GM23338 (cell line): ENCODE results near the gene TBC1D21. TPM values are rescaled to one million over a fixed set of nuclear protein-coding genes. Genes with fewer than 3 reads are reported as not detected.

Experiments used
- ATAC-seq: fragments of 200-7000 bp; cut with Tn5 transposase; 3 replicates; pipeline ENCODE4 v1.9.1; 2020
- DNase-seq: peaks from one replicate; pipeline ENCODE4 v3.0.0-alpha.2; 2015; ENCODE audit warnings: low spot score
- H2AFZ ChIP-seq: fragments of 200-600 bp; sonication (generic); 2 replicates; pipeline ENCODE4 v1.8.0; 2016; ENCODE audit warnings: antibody characterized with exemption, mild to moderate bottlenecking, moderate library complexity
- H3F3A ChIP-seq: fragments of 200-600 bp; sonication (generic); replicated peaks from 2 replicates; pipeline ENCODE4 v1.8.0; 2017; ENCODE audit warnings: antibody characterized with exemption, mixed run types, low read depth
- H3K27ac ChIP-seq: fragments of 200-600 bp; sonication (generic); 2 replicates; pipeline ENCODE4 v1.6.1; 2016; ENCODE audit warnings: low read depth
- H3K27me3 ChIP-seq: fragments of 200-600 bp; sonication (generic); 2 replicates; pipeline ENCODE4 v1.8.0; 2016; ENCODE audit warnings: mild to moderate bottlenecking, mixed run types, moderate library complexity; ENCODE audit not compliant: insufficient read depth
- H3K36me3 ChIP-seq: fragments of 200-600 bp; sonication (generic); 2 replicates; pipeline ENCODE4 v1.8.0; 2016; ENCODE audit warnings: mild to moderate bottlenecking; ENCODE audit not compliant: insufficient read depth
- H3K4me1 ChIP-seq: fragments of 200-600 bp; sonication (generic); 2 replicates; pipeline ENCODE4 v1.8.0; 2016; ENCODE audit warnings: mild to moderate bottlenecking, moderate library complexity; ENCODE audit not compliant: insufficient read depth
- H3K4me2 ChIP-seq: fragments of 200-600 bp; sonication (generic); 2 replicates; pipeline ENCODE4 v1.7.1; 2017; ENCODE audit warnings: mixed run types
- H3K4me3 ChIP-seq: fragments of 200-600 bp; sonication (generic); 2 replicates; pipeline ENCODE4 v1.6.1; 2016; ENCODE audit warnings: mixed run types
- H3K79me2 ChIP-seq: fragments of 200-600 bp; sonication (generic); replicated peaks from 2 replicates; pipeline ENCODE4 v1.8.0; 2017; ENCODE audit warnings: mild to moderate bottlenecking; ENCODE audit not compliant: insufficient read depth
- H3K9me2 ChIP-seq: fragments of 200-600 bp; sonication (generic); 2 replicates; pipeline ENCODE4 v1.8.0; 2017; ENCODE audit not compliant: insufficient read depth
- H4K20me1 ChIP-seq: fragments of 200-600 bp; sonication (generic); replicated peaks from 2 replicates; pipeline ENCODE4 v1.8.0; 2017; ENCODE audit warnings: mild to moderate bottlenecking; ENCODE audit not compliant: insufficient read depth
- H3K27ac Mint-ChIP-seq: 2 replicates; pipeline ENCODE4 v1.8.0; 2020; ENCODE audit warnings: inconsistent platforms, mild to moderate bottlenecking, moderate library complexity, mixed read lengths
- H3K27me3 Mint-ChIP-seq: 3 replicates; pipeline ENCODE4 v1.8.0; 2022; ENCODE audit warnings: low read depth, mild to moderate bottlenecking, moderate library complexity, mixed read lengths, inconsistent platforms; ENCODE audit not compliant: insufficient read depth, poor library complexity
- H3K36me3 Mint-ChIP-seq: 3 replicates; pipeline ENCODE4 v1.8.0; 2021; ENCODE audit warnings: low read depth, mild to moderate bottlenecking, inconsistent platforms, moderate library complexity, mixed read lengths
- H3K4me1 Mint-ChIP-seq: 3 replicates; pipeline ENCODE4 v1.8.0; 2020; ENCODE audit warnings: mild to moderate bottlenecking, inconsistent platforms, mixed read lengths
- H3K4me3 Mint-ChIP-seq: 3 replicates; pipeline ENCODE4 v1.8.0; 2021; ENCODE audit warnings: moderate library complexity, mild to moderate bottlenecking, inconsistent platforms, mixed read lengths
- H3K9me3 Mint-ChIP-seq: 3 replicates; pipeline ENCODE4 v1.8.0; 2020; ENCODE audit warnings: moderate library complexity, mild to moderate bottlenecking, inconsistent platforms, mixed read lengths
- CREB1 ChIP-seq: fragments of 250-450 bp; sonication (Bioruptor Pico); IDR thresholded peaks from 2 replicates; pipeline ENCODE4 v1.5.0; 2020; ENCODE audit warnings: low read depth, mild to moderate bottlenecking, moderate library complexity
- CTCF ChIP-seq, 2 experiments: fragments of 200-600 bp in 1 of 2; sonication (generic) in 1 of 2; conservative IDR thresholded peaks; 2 replicates each; pipeline versions ENCODE4 v1.5.1 to v1.6.1; 2016 to 2017; ENCODE audit warnings: antibody characterized with exemption in 2 of 2, low read depth in 2 of 2, mild to moderate bottlenecking in 2 of 2, moderate library complexity in 1 of 2
- ETS1 ChIP-seq: IDR thresholded peaks from 2 replicates; pipeline ENCODE4 v1.6.1; 2016; ENCODE audit warnings: antibody characterized with exemption
- EZH2phosphoT487 ChIP-seq: fragments of 200-600 bp; sonication (generic); IDR thresholded peaks from one replicate; pipeline ENCODE4 v1.8.1; 2018; ENCODE audit warnings: antibody characterized with exemption; ENCODE audit not compliant: unreplicated experiment
- JUNB ChIP-seq: IDR thresholded peaks from one replicate; pipeline ENCODE4 v1.6.1; 2016; ENCODE audit warnings: antibody characterized with exemption; ENCODE audit not compliant: unreplicated experiment
- NANOG ChIP-seq: IDR thresholded peaks from 2 replicates; pipeline ENCODE4 v1.6.1; 2016; ENCODE audit warnings: antibody characterized with exemption, borderline replicate concordance
- POLR2AphosphoS5 ChIP-seq: IDR thresholded peaks from 2 replicates; pipeline ENCODE4 v1.6.1; 2016; ENCODE audit warnings: antibody characterized with exemption, low read depth
- STAT1 ChIP-seq: IDR thresholded peaks from one replicate; pipeline ENCODE4 v1.6.1; 2016; ENCODE audit warnings: antibody characterized with exemption; ENCODE audit not compliant: unreplicated experiment
- ZNF114 ChIP-seq: fragments of 250-450 bp; sonication (Bioruptor Pico); IDR thresholded peaks from 2 replicates; pipeline ENCODE4 v1.5.0; 2020; ENCODE audit warnings: mild to moderate bottlenecking, moderate library complexity
- ZNF331 ChIP-seq: fragments of 250-450 bp; sonication (Bioruptor Pico); IDR thresholded peaks from 2 replicates; pipeline ENCODE4 v1.5.0; 2020; ENCODE audit warnings: low read depth, mild to moderate bottlenecking, moderate library complexity
- polyA plus RNA-seq: library from polyadenylated mRNA; unstranded; fragments of >200 nt; fragmentation: Nextera tagmentation; extraction: Ambion mirVana; gene quantifications from 2 replicates; pipeline ENCODE4 v1.2.1, GENCODE V29; 2016
- total RNA-seq: library from RNA; depleted of rRNA; stranded (reverse); fragments of >200 nt; shearing (Covaris generic); gene quantifications from 2 replicates; pipeline ENCODE4 v1.2.3, GENCODE V29; 2014
- TF ChIP-seq, protein P1 (sequence below): fragments of 250-450 bp; sonication (Bioruptor Pico); IDR thresholded peaks from 2 replicates; pipeline ENCODE4 v1.5.0; 2020; ENCODE audit warnings: mild to moderate bottlenecking, moderate library complexity

Gene TBC1D21
- total and polyA plus RNA-seq, 2 experiments from 2014 or later = not detected

- peaks cover 49% of the 10 kb centered on the region for H3K4me1 ChIP-seq
- Mint-ChIP-seq H3K27me3 (peaks cover 25% of the 10 kb centered on the region), H3K4me3 (peak within 1 kb of the TSS; percentile 66), H3K4me1 (peaks cover 54% of the 10 kb centered on the region), H3K36me3 (no peaks in the 10 kb centered on the region; the same call in 1 of the 3 replicates), H3K9me3 (no peaks in the 10 kb centered on the region), H3K27ac (no peak within 1 kb of the TSS)
- peak within 1 kb of the TSS; percentile 83 for H2AFZ ChIP-seq
- H3K9me2 ChIP-seq = no peaks in the 10 kb centered on the region
- H3K4me2 ChIP-seq = peak within 1 kb of the TSS; percentile 95
- ATAC-seq (peak; percentile 53), DNase-seq (peak; percentile 87)
- TF ChIP-seq POLR2AphosphoS5 = peak; percentile 81
- no peak for TF ChIP-seq ZNF331 (CRISPR knock-in tag)
- H3K27me3 ChIP-seq = peaks cover 15% of the 10 kb centered on the region; the same call in 1 of the 2 replicates
- H3F3A ChIP-seq = no peaks in the 10 kb centered on the region
- no peaks in the 10 kb centered on the region for H4K20me1 ChIP-seq
- no peaks in the 10 kb centered on the region for H3K36me3 ChIP-seq
- no peak within 1 kb of the TSS for H3K27ac ChIP-seq
- H3K4me3 ChIP-seq = peak within 1 kb of the TSS; percentile 75
- H3K79me2 ChIP-seq = no peaks in the 10 kb centered on the region
Measured at GRCh38 chr15:73926219-73927002, 53.0 kb downstream of the TBC1D21 start, which contains the start of gene LOXL1. Gene LOXL1, plus strand, starts transcription at chr15:73926462. Its CDS starts 322 bp downstream, at chr15:73926784.

DNA sequence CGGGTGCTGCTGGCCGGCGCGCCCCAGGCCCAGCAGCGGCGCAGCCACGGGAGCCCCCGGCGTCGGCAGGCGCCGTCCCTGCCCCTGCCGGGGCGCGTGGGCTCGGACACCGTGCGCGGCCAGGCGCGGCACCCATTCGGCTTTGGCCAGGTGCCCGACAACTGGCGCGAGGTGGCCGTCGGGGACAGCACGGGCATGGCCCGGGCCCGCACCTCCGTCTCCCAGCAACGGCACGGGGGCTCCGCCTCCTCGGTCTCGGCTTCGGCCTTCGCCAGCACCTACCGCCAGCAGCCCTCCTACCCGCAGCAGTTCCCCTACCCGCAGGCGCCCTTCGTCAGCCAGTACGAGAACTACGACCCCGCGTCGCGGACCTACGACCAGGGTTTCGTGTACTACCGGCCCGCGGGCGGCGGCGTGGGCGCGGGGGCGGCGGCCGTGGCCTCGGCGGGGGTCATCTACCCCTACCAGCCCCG, 53.7 kb downstream of the TBC1D21 start:
- H3K4me2 ChIP-seq = peak overlapping the region; percentile 95
- peak overlapping the region; percentile 60; the same call in 2 of the 3 replicates for H3K4me3 Mint-ChIP-seq
- H3K4me1 Mint-ChIP-seq = peaks cover 48% of the 10 kb centered on the region
- H3K27me3 Mint-ChIP-seq = peaks cover 25% of the 10 kb centered on the region
- H2AFZ ChIP-seq = peak overlapping the region; percentile 76
- H3K9me2 ChIP-seq = no peaks in the 10 kb centered on the region
- no peaks in the 10 kb centered on the region for H3K79me2 ChIP-seq
- peak overlapping the region; percentile 75 for H3K4me3 ChIP-seq
- ATAC-seq (peak; percentile 24), DNase-seq (peak; percentile 75)
- H3F3A ChIP-seq = no peaks in the 10 kb centered on the region
- H3K27me3 ChIP-seq = peaks cover 15% of the 10 kb centered on the region; the same call in 1 of the 2 replicates
- H3K27ac Mint-ChIP-seq = no peak overlapping the region
- no peaks in the 10 kb centered on the region; the same call in 1 of the 3 replicates for H3K36me3 Mint-ChIP-seq
- no peaks in the 10 kb centered on the region for H4K20me1 ChIP-seq
- H3K4me1 ChIP-seq = peaks cover 43% of the 10 kb centered on the region
- no peak overlapping the region for H3K27ac ChIP-seq
- H3K36me3 ChIP-seq = no peaks in the 10 kb centered on the region
- H3K9me3 Mint-ChIP-seq = no peaks in the 10 kb centered on the region
- TF ChIP-seq CTCF (conservative IDR thresholded peaks at IDR 0.05; ENCODE audit: low read depth in 2 of 2) = no peak
- TF ChIP-seq STAT1 = no peak
- no peak; the same call in none of the 2 replicates for TF ChIP-seq POLR2AphosphoS5
- no peak for TF ChIP-seq JUNB
- no peak for TF ChIP-seq NANOG
- TF ChIP-seq ETS1 = no peak
- no peak for TF ChIP-seq CREB1 (CRISPR knock-in tag)
- no peak for TF ChIP-seq ZNF114
- TF ChIP-seq EZH2phosphoT487 = no peak
- TF ChIP-seq, protein P1, sequence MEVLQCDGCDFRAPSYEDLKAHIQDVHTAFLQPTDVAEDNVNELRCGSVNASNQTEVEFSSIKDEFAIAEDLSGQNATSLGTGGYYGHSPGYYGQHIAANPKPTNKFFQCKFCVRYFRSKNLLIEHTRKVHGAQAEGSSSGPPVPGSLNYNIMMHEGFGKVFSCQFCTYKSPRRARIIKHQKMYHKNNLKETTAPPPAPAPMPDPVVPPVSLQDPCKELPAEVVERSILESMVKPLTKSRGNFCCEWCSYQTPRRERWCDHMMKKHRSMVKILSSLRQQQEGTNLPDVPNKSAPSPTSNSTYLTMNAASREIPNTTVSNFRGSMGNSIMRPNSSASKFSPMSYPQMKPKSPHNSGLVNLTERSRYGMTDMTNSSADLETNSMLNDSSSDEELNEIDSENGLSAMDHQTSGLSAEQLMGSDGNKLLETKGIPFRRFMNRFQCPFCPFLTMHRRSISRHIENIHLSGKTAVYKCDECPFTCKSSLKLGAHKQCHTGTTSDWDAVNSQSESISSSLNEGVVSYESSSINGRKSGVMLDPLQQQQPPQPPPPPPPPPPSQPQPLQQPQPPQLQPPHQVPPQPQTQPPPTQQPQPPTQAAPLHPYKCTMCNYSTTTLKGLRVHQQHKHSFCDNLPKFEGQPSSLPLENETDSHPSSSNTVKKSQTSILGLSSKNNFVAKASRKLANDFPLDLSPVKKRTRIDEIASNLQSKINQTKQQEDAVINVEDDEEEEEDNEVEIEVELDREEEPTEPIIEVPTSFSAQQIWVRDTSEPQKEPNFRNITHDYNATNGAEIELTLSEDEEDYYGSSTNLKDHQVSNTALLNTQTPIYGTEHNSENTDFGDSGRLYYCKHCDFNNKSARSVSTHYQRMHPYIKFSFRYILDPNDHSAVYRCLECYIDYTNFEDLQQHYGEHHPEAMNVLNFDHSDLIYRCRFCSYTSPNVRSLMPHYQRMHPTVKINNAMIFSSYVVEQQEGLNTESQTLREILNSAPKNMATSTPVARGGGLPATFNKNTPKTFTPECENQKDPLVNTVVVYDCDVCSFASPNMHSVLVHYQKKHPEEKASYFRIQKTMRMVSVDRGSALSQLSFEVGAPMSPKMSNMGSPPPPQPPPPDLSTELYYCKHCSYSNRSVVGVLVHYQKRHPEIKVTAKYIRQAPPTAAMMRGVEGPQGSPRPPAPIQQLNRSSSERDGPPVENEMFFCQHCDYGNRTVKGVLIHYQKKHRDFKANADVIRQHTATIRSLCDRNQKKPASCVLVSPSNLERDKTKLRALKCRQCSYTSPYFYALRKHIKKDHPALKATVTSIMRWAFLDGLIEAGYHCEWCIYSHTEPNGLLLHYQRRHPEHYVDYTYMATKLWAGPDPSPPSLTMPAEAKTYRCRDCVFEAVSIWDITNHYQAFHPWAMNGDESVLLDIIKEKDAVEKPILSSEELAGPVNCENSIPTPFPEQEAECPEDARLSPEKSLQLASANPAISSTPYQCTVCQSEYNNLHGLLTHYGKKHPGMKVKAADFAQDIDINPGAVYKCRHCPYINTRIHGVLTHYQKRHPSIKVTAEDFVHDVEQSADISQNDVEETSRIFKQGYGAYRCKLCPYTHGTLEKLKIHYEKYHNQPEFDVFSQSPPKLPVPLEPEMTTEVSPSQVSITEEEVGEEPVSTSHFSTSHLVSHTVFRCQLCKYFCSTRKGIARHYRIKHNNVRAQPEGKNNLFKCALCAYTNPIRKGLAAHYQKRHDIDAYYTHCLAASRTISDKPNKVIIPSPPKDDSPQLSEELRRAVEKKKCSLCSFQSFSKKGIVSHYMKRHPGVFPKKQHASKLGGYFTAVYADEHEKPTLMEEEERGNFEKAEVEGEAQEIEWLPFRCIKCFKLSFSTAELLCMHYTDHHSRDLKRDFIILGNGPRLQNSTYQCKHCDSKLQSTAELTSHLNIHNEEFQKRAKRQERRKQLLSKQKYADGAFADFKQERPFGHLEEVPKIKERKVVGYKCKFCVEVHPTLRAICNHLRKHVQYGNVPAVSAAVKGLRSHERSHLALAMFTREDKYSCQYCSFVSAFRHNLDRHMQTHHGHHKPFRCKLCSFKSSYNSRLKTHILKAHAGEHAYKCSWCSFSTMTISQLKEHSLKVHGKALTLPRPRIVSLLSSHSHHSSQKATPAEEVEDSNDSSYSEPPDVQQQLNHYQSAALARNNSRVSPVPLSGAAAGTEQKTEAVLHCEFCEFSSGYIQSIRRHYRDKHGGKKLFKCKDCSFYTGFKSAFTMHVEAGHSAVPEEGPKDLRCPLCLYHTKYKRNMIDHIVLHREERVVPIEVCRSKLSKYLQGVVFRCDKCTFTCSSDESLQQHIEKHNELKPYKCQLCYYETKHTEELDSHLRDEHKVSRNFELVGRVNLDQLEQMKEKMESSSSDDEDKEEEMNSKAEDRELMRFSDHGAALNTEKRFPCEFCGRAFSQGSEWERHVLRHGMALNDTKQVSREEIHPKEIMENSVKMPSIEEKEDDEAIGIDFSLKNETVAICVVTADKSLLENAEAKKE (CRISPR knock-in tag) = no peak
